ENCODE measurements around the gene UBE2H. TPM values are rescaled to one million over a fixed set of nuclear protein-coding genes. Genes with fewer than 3 reads are reported as not detected.
"Not testable (repeated sequence)": the region's sequence is repeated elsewhere in the genome, so short reads cannot be mapped to it uniquely, and the experiment has no call there.

Gene UBE2H
- total and polyA plus RNA-seq, 2 donors: 23.2 to 31.8 TPM

DNA sequence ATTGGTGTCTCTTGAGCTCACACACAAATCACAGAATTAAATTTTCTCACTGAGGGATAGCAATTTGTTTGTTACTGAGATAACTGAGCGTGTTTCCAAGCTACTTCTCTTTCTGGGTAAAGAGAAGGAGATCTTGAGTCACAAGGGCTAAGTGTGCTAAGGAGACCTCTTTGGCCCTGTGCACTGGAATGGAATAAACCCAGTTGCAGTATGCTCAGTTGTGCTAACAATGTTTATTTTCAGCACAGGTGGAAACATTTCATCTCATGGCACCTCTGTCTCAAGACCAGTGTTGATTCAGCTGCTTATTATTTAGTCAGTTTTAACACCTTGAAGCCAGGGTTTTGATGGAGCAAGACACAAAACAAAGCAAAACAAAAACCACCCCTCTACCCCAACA lies 22.5 kb upstream of the UBE2H start:
- Histone ChIP-seq H3K36me3 (ENCODE audit: control insufficient read depth in 2 of 2, insufficient read depth in 2 of 2, low read length in 1 of 2) (no peaks in the 10 kb centered on the region), H3K4me3 (ENCODE audit: low read length in 2 of 2) (no peak overlapping the region), H3K9me3 (ENCODE audit: control insufficient read depth in 2 of 2, insufficient read depth in 1 of 2, low read length in 1 of 2) (no peaks in the 10 kb centered on the region), H3K4me1 (ENCODE audit: control insufficient read depth in 2 of 2, insufficient read depth in 2 of 2, low read length in 2 of 2) (no peaks in the 10 kb centered on the region), H3K27ac (ENCODE audit: low read depth in 1 of 2, low read length in 1 of 2) (no peak overlapping the region), H3K27me3 (ENCODE audit: control insufficient read depth in 2 of 2, insufficient read depth in 1 of 2, low read length in 1 of 2) (no peaks in the 10 kb centered on the region)
- WGBS: 95% methylated on average over 1 of the region's 1 CpG
- no peak for DNase-seq (ENCODE audit: low read depth in 6 of 9, low spot score in 9 of 9)

DNA sequence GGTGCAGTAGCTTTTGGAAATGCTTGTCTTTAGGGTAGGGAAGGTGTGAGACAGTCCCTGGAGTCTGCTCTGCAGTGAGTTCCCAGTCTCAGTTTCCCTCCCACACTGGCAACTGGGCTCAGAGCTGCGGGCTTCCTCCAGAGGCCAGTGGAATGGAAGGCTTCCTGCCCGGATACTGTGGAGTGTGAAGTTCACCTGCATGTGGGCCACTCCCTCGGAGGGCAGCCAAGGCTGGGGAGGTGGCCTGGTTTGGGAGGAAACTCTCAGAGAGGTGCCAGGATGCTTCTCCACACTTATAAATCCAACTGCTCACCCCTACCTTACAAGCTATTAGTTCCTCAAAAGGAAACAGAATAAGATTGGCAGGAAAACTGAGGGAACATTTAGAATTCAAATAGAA lies 18.1 kb upstream of the UBE2H start:
- no peaks in the 10 kb centered on the region for H3K36me3 ChIP-seq (ENCODE audit: control insufficient read depth in 2 of 2, insufficient read depth in 2 of 2, low read length in 1 of 2)
- H3K4me1 ChIP-seq (ENCODE audit: control insufficient read depth in 2 of 2, insufficient read depth in 2 of 2, low read length in 2 of 2): no peaks in the 10 kb centered on the region
- no peak overlapping the region for H3K27ac ChIP-seq (ENCODE audit: low read depth in 1 of 2, low read length in 1 of 2)
- no peak overlapping the region for H3K4me3 ChIP-seq (ENCODE audit: low read length in 2 of 2)
- no peaks in the 10 kb centered on the region for H3K9me3 ChIP-seq (ENCODE audit: control insufficient read depth in 2 of 2, insufficient read depth in 1 of 2, low read length in 1 of 2)
- no peak for DNase-seq (ENCODE audit: low read depth in 6 of 9, low spot score in 9 of 9)
- WGBS: 91% methylated on average over 3 of the region's 3 CpGs
- no peaks in the 10 kb centered on the region for H3K27me3 ChIP-seq (ENCODE audit: control insufficient read depth in 2 of 2, insufficient read depth in 1 of 2, low read length in 1 of 2)

DNA sequence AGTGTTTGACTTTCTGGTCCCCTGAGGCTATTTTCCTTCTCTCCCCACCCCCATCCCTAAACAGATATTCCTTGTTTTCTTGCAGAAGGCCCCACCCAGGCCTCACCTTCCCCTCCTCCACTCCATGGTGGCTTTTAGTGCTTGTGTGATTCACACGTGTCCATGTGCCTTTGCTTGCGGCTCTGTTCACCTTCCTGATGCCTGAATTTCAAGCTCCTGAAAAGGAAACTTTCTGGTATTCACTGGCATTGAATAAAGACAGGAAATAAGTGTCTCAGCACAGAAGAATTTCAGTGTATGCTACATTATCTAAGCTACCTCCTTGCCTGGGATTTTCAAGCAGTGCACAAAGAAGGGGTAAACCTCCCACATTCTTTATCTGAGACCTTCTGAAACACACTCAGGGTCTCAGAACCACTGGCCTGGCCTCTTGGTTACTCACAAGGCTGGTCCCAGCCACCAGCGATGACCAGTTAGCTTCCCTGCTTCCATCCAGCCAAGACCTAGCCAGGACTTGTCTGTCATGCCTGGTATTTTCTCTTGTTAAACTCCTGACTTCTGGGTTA lies 17.2 kb upstream of the UBE2H start:
- H3K27ac ChIP-seq (ENCODE audit: low read depth in 1 of 2, low read length in 1 of 2): no peak overlapping the region
- no peak for DNase-seq (ENCODE audit: low read depth in 6 of 9, low spot score in 9 of 9)

DNA sequence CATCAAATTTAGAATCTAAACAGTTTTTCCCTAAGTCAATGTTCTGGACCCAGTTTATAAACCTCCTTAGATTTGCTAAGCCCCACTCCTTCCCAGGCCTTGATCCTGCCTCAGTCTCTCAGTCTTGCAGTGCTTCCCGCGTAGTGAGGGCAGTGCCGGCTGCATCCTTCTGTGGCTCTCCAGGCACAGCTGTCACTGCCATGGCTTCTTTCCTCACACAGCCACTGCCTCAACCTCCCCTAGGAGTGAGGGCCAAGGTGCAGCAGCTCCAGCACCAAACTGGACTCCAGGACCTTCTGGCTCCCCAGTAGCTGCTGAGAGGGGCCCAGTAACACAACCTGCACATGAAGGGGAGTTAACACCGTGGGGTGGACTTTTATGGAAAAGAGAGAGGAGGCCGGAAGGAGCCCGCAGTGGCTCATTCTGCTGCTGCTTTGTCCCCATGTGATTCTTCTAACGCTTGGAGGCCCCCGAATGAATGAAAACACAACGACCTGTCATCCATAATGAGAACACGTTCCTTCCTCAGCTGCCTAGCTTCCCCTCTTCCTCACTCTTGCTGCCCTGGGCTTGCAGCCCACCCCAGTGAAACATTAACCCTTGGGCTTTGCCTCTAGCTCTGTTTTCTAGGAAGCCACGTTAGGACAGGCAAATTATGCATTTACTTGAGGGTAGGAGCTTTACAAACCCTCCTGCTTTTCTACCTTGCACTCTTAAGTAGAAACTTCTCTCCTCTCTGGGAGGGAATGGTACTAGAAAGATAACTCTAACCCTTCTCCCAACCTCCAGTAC lies 16.0 kb upstream of the UBE2H start:
- Histone ChIP-seq H3K4me1 (ENCODE audit: control insufficient read depth in 2 of 2, insufficient read depth in 2 of 2, low read length in 2 of 2) (no peaks in the 10 kb centered on the region), H3K27ac (ENCODE audit: low read depth in 1 of 2, low read length in 1 of 2) (no peak overlapping the region), H3K27me3 (ENCODE audit: control insufficient read depth in 2 of 2, insufficient read depth in 1 of 2, low read length in 1 of 2) (no peaks in the 10 kb centered on the region), H3K4me3 (ENCODE audit: low read length in 2 of 2) (no peak overlapping the region), H3K36me3 (ENCODE audit: control insufficient read depth in 2 of 2, insufficient read depth in 2 of 2, low read length in 1 of 2) (no peaks in the 10 kb centered on the region), H3K9me3 (ENCODE audit: control insufficient read depth in 2 of 2, insufficient read depth in 1 of 2, low read length in 1 of 2) (no peaks in the 10 kb centered on the region)
- DNase-seq (ENCODE audit: low read depth in 6 of 9, low spot score in 9 of 9): no peak
- 86% methylated on average over 11 of the region's 11 CpGs for WGBS

More for the DNA sequence above, 17.2 kb upstream of the UBE2H start:
- no peaks in the 10 kb centered on the region for H3K9me3 ChIP-seq (ENCODE audit: control insufficient read depth in 2 of 2, insufficient read depth in 1 of 2, low read length in 1 of 2)
- H3K36me3 ChIP-seq (ENCODE audit: control insufficient read depth in 2 of 2, insufficient read depth in 2 of 2, low read length in 1 of 2): no peaks in the 10 kb centered on the region
- H3K27me3 ChIP-seq (ENCODE audit: control insufficient read depth in 2 of 2, insufficient read depth in 1 of 2, low read length in 1 of 2): no peaks in the 10 kb centered on the region
- no peaks in the 10 kb centered on the region for H3K4me1 ChIP-seq (ENCODE audit: control insufficient read depth in 2 of 2, insufficient read depth in 2 of 2, low read length in 2 of 2)
- no peak overlapping the region for H3K4me3 ChIP-seq (ENCODE audit: low read length in 2 of 2)
- 91% methylated on average over 3 of the region's 3 CpGs for WGBS

DNA sequence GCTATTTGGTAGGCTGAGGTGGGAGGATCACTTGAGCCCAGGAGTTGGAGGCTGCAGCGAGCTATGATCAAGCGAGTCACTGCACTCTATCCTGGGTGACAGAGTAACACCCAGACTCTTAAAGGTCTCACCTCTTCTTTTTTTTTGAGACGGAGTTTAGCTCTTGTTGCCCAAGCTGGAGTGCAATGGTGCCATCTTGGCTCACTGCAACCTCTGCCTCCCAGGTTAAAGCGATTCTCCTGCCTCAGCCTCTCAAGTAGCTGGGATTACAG lies 7.4 kb upstream of the UBE2H start:
- not testable (repeated sequence) for DNase-seq (ENCODE audit: low read depth in 6 of 9, low spot score in 9 of 9); H3K27ac ChIP-seq (ENCODE audit: low read depth in 1 of 2, low read length in 1 of 2); H3K9me3 ChIP-seq (ENCODE audit: control insufficient read depth in 2 of 2, insufficient read depth in 1 of 2, low read length in 1 of 2); H3K4me1 ChIP-seq (ENCODE audit: control insufficient read depth in 2 of 2, insufficient read depth in 2 of 2, low read length in 2 of 2); H3K4me3 ChIP-seq (ENCODE audit: low read length in 2 of 2); H3K27me3 ChIP-seq (ENCODE audit: control insufficient read depth in 2 of 2, insufficient read depth in 1 of 2, low read length in 1 of 2); H3K36me3 ChIP-seq (ENCODE audit: control insufficient read depth in 2 of 2, insufficient read depth in 2 of 2, low read length in 1 of 2)
- 98% methylated on average over 4 of the region's 4 CpGs for WGBS

DNA sequence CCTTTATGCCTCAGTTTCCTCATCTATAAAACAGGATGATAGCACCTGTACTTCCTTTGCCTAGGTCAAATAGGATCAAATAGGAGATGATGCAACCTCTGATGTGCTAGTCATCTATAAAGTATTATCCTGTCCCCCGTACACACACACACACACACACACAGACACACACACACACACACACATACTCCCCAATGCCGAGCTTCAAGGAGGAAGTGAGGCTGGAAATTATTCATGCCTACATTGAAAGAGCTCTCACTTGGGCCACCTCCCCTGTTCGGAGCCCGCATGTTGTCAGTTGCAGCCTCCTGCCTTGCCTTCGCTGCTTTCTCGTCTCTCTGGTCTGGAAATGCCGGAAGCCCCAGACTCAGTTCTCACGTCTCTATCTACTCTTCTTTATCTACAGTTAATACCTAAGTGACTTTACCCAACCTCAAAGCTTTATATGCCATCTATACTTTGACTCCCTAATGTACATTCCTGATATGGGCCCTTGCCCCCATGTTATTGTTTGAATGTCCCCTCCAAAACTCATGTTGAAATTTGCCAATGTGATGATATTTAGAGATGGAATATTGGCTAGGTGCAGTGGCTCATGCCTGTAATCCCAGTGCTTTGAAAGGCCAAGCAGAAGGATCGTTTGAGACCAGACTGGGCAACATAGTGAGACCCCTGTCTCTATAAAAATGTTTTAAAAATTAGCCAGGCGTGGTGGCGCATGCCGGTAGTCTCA lies 6.9 kb upstream of the UBE2H start:
- peaks cover 0 to 6% of the 10 kb centered on the region in 2 donors for H3K4me1 ChIP-seq (ENCODE audit: control insufficient read depth in 2 of 2, insufficient read depth in 2 of 2, low read length in 2 of 2)
- no peaks in the 10 kb centered on the region for H3K36me3 ChIP-seq (ENCODE audit: control insufficient read depth in 2 of 2, insufficient read depth in 2 of 2, low read length in 1 of 2)
- no peaks in the 10 kb centered on the region for H3K9me3 ChIP-seq (ENCODE audit: control insufficient read depth in 2 of 2, insufficient read depth in 1 of 2, low read length in 1 of 2)
- DNase-seq (ENCODE audit: low read depth in 6 of 9, low spot score in 9 of 9): no peak
- no peak overlapping the region for H3K27ac ChIP-seq (ENCODE audit: low read depth in 1 of 2, low read length in 1 of 2)
- no peak overlapping the region for H3K4me3 ChIP-seq (ENCODE audit: low read length in 2 of 2)
- H3K27me3 ChIP-seq (ENCODE audit: control insufficient read depth in 2 of 2, insufficient read depth in 1 of 2, low read length in 1 of 2): no peaks in the 10 kb centered on the region
- 94% methylated on average over 12 of the region's 12 CpGs for WGBS

DNA sequence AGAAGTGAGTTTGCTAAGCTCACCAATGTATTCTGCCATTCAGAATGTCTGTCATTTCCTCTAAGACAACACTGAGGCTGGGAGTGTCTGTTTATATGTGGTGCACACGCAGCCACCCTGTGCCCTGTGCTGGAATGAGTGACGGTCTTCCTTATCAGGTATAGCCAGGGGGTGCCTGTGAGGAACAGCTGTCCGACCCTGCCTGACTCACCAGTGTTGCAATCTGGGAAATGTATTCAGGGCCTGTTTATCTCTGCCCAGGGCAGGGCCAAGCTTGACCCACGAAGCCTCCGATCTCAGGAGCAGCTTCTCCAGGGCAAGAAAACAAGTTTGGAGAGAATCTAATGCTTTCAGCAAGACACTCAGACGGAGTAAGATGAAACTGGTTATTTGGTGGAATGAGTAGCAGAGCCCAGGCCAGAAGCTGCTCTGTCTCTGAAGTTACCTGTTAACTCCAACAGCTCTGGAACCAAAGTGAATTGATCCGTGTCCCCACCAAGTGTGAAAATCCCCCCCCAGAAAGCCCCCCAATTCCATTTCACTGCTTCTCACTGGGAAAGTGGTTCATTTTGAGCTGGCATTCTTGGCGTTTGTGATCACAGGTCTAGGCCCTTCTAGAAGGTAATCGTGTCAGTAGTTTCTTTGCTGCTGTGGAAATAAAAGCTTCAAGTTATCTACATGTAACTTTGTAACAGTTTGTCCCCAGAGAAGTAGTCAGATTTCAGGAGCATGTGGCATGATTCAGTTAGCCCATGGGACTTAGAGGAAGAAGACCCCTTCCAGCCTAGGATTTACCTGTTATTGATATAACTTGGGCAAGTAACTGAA lies 6.1 kb upstream of the UBE2H start:
- DNase-seq (ENCODE audit: low read depth in 6 of 9, low spot score in 9 of 9): peak in 1 of 9 donors; percentile 26
- H3K36me3 ChIP-seq (ENCODE audit: control insufficient read depth in 2 of 2, insufficient read depth in 2 of 2, low read length in 1 of 2): no peaks in the 10 kb centered on the region
- peak overlapping the region in 1 of 2 donors; percentile 33 for H3K27ac ChIP-seq (ENCODE audit: low read depth in 1 of 2, low read length in 1 of 2)
- no peaks in the 10 kb centered on the region for H3K27me3 ChIP-seq (ENCODE audit: control insufficient read depth in 2 of 2, insufficient read depth in 1 of 2, low read length in 1 of 2)
- peaks cover 0 to 6% of the 10 kb centered on the region in 2 donors for H3K4me1 ChIP-seq (ENCODE audit: control insufficient read depth in 2 of 2, insufficient read depth in 2 of 2, low read length in 2 of 2)
- no peaks in the 10 kb centered on the region for H3K9me3 ChIP-seq (ENCODE audit: control insufficient read depth in 2 of 2, insufficient read depth in 1 of 2, low read length in 1 of 2)
- no peak overlapping the region for H3K4me3 ChIP-seq (ENCODE audit: low read length in 2 of 2)
- 73% methylated on average over 9 of the region's 9 CpGs for WGBS

DNA sequence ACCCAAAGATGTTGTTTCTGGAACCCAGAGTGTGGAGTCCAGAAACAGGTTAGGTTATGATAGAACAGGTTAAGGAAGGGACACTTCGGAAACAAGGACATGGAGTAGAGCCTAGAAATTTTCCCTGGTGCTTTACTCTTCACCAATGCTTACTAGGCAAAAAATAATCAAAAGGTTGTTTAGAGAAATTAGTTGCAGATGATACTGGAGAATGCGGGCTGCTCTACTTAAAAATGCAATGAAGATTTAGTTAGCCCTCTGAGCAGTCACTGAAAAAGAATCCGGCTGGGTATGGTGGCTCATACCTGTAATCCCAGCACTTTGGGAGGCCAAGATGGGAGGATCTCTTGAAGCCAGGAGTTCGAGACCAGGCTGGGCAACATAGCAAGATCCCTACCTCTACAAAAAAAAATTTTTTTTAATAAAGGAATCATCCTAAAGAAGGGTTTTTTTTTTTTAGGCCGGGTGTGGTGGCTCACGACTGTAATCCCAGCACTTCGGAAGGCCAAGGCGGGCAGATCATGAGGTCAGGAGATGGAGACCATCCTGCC lies 3.3 kb upstream of the UBE2H start:
- H3K9me3 ChIP-seq (ENCODE audit: control insufficient read depth in 2 of 2, insufficient read depth in 1 of 2, low read length in 1 of 2): no peaks in the 10 kb centered on the region
- peaks cover 0 to 15% of the 10 kb centered on the region in 2 donors for H3K4me1 ChIP-seq (ENCODE audit: control insufficient read depth in 2 of 2, insufficient read depth in 2 of 2, low read length in 2 of 2)
- DNase-seq (ENCODE audit: low read depth in 6 of 9, low spot score in 9 of 9): no peak
- H3K27ac ChIP-seq (ENCODE audit: low read depth in 1 of 2, low read length in 1 of 2): no peak overlapping the region
- H3K36me3 ChIP-seq (ENCODE audit: control insufficient read depth in 2 of 2, insufficient read depth in 2 of 2, low read length in 1 of 2): no peaks in the 10 kb centered on the region
- no peak overlapping the region for H3K4me3 ChIP-seq (ENCODE audit: low read length in 2 of 2)
- WGBS: 98% methylated on average over 8 of the region's 8 CpGs
- no peaks in the 10 kb centered on the region for H3K27me3 ChIP-seq (ENCODE audit: control insufficient read depth in 2 of 2, insufficient read depth in 1 of 2, low read length in 1 of 2)

Data from thymus (tissue), 11 donors.